GM12875 (cell line): ENCODE data around the gene DOCK1.

Source experiments
- H3K4me3 ChIP-seq: one replicate; pipeline ENCODE4 v1.5.1; 2011; ENCODE audit warnings: low read depth, low read length, control low read depth
- TF ChIP-seq, protein P1 (sequence below): IDR thresholded peaks from 2 replicates; pipeline ENCODE4 v1.5.1; 2011; ENCODE audit warnings: low read depth, mild to moderate bottlenecking, control low read depth, inconsistent platforms, low read length, moderate library complexity, borderline replicate concordance; ENCODE audit not compliant: insufficient read depth

The DOCK1 gene

DNA sequence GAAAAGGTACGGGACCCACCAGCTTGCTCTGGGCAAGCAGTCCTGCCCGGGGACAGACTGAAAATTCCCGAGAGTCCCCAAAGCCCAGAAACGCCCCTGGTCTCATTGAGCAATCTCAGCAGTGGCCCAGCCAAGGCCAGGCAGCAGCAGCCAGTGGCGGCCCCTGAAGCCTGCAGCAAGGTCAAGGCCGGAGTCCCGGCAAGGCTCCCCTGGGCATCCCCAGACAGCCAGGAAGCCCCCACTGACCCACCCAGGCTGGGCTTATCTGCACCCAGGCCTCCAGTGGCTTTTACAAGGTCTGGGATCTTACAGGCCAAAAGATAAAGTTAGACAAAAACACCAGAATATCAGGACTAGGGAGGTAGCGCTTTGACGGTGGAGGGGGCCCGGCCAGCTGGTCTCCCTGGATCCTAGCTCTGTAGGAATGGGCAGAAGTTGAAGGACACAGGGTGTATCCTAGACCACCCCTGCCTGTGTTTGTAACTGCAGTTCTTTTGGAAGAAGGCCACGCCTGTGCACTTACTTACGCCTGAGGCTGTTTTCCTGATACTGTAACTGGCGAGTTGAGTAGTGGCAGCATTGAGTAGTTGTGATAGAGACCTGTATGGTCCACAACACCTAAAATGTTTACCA lies 513.4 kb downstream of the DOCK1 start:
- TF ChIP-seq, protein P1, sequence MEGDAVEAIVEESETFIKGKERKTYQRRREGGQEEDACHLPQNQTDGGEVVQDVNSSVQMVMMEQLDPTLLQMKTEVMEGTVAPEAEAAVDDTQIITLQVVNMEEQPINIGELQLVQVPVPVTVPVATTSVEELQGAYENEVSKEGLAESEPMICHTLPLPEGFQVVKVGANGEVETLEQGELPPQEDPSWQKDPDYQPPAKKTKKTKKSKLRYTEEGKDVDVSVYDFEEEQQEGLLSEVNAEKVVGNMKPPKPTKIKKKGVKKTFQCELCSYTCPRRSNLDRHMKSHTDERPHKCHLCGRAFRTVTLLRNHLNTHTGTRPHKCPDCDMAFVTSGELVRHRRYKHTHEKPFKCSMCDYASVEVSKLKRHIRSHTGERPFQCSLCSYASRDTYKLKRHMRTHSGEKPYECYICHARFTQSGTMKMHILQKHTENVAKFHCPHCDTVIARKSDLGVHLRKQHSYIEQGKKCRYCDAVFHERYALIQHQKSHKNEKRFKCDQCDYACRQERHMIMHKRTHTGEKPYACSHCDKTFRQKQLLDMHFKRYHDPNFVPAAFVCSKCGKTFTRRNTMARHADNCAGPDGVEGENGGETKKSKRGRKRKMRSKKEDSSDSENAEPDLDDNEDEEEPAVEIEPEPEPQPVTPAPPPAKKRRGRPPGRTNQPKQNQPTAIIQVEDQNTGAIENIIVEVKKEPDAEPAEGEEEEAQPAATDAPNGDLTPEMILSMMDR: no peak

DNA sequence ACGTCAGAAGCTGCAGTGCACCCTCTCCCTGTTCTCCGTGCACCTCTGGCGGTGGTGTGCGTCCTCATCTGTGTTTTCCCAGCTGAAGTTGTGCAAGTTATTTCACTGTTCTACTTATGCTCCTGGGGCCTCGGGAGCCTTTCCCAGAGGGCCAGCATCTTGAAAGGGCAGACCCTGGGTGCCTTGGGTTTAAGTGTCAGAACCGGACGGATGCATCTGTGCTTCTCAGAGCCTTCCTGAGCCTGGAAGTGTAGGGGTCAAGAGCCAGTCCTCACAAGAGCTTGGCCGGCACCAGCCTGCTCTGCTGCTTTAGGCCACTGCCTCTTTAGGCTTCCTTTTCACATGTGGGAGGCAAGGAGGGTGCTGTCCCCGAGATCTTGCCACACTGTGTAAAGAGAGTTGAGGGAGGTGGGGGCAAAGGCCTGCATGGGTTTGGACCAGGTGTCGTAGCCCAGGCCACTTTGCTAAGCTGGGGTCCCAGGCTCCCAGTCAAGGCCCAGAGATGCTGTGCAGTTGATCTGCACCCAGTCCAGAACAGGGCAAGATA lies 515.0 kb downstream of the DOCK1 start:
- H3K4me3 ChIP-seq: no peak overlapping the region
- TF ChIP-seq, protein P1: no peak

More for the DNA sequence above, 513.4 kb downstream of the DOCK1 start:
- H3K4me3 ChIP-seq: no peak overlapping the region

DNA sequence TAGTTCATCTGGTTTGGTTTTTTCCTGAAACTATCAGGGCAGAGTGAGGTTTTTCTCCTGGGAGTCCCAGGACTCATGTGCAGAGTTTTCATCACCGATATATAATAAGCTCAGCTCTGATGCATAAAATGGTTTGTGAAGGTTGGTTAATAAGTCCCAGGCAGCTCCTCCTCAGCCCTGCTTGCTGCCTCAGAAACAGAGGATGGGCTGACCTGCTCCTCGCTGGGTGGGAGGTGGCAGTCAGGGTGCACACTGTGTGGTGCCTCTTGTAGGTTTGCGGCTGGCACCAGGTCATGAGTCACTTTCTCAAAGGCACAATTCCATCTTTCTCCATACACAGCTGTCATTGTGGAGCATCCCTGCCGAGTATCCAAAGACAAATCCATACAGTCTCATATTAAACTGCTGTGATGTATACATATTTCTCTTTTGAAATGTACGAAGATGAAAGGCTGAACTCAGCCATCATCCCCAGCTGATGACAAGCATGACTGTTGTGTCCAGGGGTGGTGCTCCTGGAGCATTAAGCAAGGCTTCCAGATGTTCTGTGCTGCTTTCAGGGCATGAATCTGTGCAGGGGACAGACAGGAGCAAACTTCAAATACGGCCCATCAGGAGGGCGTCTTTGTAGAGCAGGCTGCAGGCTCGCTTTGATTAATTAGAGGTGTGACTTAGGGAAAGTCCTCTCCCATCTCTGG lies 518.1 kb downstream of the DOCK1 start:
- TF ChIP-seq, protein P1: no peak

GRCh38 chr10:127424594-127425264 lies 519.5 kb downstream of the DOCK1 start:
- TF ChIP-seq, protein P1: no peak
- H3K4me3 ChIP-seq: no peak overlapping the region

More for the DNA sequence above, 518.1 kb downstream of the DOCK1 start:
- no peak overlapping the region for H3K4me3 ChIP-seq

DNA sequence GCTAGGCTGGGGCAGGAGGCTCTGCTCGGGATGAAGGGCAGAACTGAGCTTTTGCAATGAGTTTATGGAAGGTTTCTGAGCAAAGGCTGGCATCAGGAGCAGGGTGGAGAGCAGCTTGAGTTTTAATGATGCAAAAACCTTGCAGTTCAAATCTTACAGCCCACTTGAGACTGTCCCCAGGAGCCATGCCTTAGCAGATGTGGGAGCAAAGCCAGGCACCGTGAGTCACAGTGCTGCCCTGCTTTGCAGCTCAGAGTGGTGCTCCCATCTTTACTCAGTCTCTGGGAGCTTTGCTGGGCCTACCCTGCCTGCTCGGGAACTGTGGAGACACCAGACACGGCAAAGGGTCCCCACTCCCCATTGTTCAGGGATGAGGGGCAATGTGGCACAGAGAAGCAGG lies 521.5 kb downstream of the DOCK1 start:
- no peak overlapping the region for H3K4me3 ChIP-seq
- TF ChIP-seq, protein P1: no peak

DNA sequence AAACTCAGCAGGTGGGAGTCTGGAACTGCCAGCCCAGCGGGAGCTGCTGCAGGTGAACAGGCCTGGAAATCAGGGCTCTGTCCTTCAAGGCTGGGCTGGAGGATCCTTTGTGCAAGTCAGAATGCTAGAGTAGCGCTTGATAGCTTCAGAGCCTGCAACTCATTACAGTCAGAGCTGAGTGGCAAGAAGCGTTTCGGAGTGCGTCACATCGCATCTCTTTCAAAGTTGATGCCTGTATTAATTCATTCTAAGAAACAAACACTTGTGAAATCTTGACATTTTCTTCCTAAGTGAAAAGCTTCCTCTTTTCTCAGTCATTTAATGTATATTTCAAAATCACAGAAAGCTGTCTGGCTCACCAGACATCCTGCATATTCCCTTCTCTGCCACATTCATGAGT lies 522.7 kb downstream of the DOCK1 start:
- TF ChIP-seq, protein P1: no peak
- H3K4me3 ChIP-seq: no peak overlapping the region
